IMR-90 (cell line): ENCODE results near the gene FBXO3. TPM values are rescaled to one million over a fixed set of nuclear protein-coding genes. Genes with fewer than 3 reads are reported as not detected.
A peak's percentile ranks its signal among the peaks of the same experiment; 100 is the strongest.

Source experiments
- ATAC-seq: fragments of 200-7000 bp; cut with Tn5 transposase; 2 replicates; pipeline ENCODE4 v1.9.1; 2020; ENCODE audit warnings: low read depth, mild to moderate bottlenecking, moderate library complexity
- BruUV-seq: library from RNA; stranded (reverse); fragments of 400-500 nt; replicated peaks from 2 replicates; lab custom pipeline; 2021; lab: Mats Ljungman, UMichigan
- CTCF ChIA-PET: fragments of 300-600 bp; formaldehyde crosslinking; extraction: SDS; loops from one replicate; lab custom pipeline; 2021; ENCODE audit warnings: antibody characterized with exemption; lab: Yijun Ruan, JAX
- POLR2A ChIA-PET: fragments of 300-600 bp; sonication (Branson Sonifier 250); formaldehyde crosslinking; loops from one replicate; lab custom pipeline; 2022; ENCODE audit warnings: antibody characterized with exemption; ENCODE audit not compliant: unreplicated experiment; lab: Charles Lee
- DNase-seq: peaks from one replicate; pipeline ENCODE4 v3.0.0; 2013
- H2AFZ ChIP-seq: replicated peaks from 2 replicates; pipeline ENCODE3; 2013; ENCODE audit warnings: low read length, mild to moderate bottlenecking; ENCODE audit not compliant: poor library complexity
- H2AK5ac ChIP-seq: 2 replicates; pipeline ENCODE4 v1.6.1; 2013; ENCODE audit warnings: low read depth, low read length, inconsistent platforms
- H2AK9ac ChIP-seq: replicated peaks from 2 replicates; pipeline ENCODE3; 2013; ENCODE audit warnings: mild to moderate bottlenecking, low read depth, low read length, moderate library complexity; ENCODE audit not compliant: poor library complexity
- H2BK120ac ChIP-seq: 2 replicates; pipeline ENCODE4 v1.6.1; 2013; ENCODE audit warnings: low read depth, low read length, inconsistent platforms
- H2BK15ac ChIP-seq: 3 replicates; pipeline ENCODE4 v1.6.1; 2013; ENCODE audit warnings: low read depth, low read length, inconsistent platforms
- H2BK20ac ChIP-seq: 2 replicates; pipeline ENCODE4 v1.6.1; 2013; ENCODE audit warnings: low read depth, mild to moderate bottlenecking, inconsistent platforms, low read length, moderate library complexity
- H2BK5ac ChIP-seq: 2 replicates; pipeline ENCODE4 v1.6.1; 2013; ENCODE audit warnings: mild to moderate bottlenecking, low read depth, low read length, inconsistent platforms; ENCODE audit not compliant: poor library complexity, severe bottlenecking
- H3K14ac ChIP-seq: replicated peaks from 2 replicates; pipeline ENCODE4 v1.6.1; 2013; ENCODE audit warnings: low read depth, low read length, inconsistent platforms
- H3K18ac ChIP-seq: 2 replicates; pipeline ENCODE4 v1.6.1; 2013; ENCODE audit warnings: low read depth, low read length, control low read depth
- H3K23ac ChIP-seq: 2 replicates; pipeline ENCODE4 v1.6.1; 2013; ENCODE audit warnings: low read depth, low read length, inconsistent platforms
- H3K27ac ChIP-seq: 2 replicates; pipeline ENCODE4 v1.5.1; 2013; ENCODE audit warnings: mild to moderate bottlenecking, control low read depth, low read length; ENCODE audit not compliant: insufficient read depth
- H3K27me3 ChIP-seq: 2 replicates; pipeline ENCODE4 v1.6.1; 2013; ENCODE audit warnings: low read length; ENCODE audit not compliant: control insufficient read depth, insufficient read depth
- H3K36me3 ChIP-seq: 2 replicates; pipeline ENCODE4 v1.6.1; 2013; ENCODE audit warnings: low read length, mixed read lengths; ENCODE audit not compliant: control insufficient read depth, insufficient read depth
- H3K4ac ChIP-seq: 2 replicates; pipeline ENCODE4 v1.6.1; 2013; ENCODE audit warnings: low read depth, low read length, inconsistent platforms
- H3K4me1 ChIP-seq: 2 replicates; pipeline ENCODE4 v1.6.1; 2013; ENCODE audit warnings: low read length, mixed read lengths; ENCODE audit not compliant: control insufficient read depth, insufficient read depth
- H3K4me2 ChIP-seq: 2 replicates; pipeline ENCODE4 v1.6.1; 2013; ENCODE audit warnings: low read depth, mild to moderate bottlenecking, control low read depth, low read length, moderate library complexity
- H3K4me3 ChIP-seq: 2 replicates; pipeline ENCODE4 v1.5.1; 2013; ENCODE audit warnings: low read depth, mild to moderate bottlenecking, control low read depth, low read length, moderate library complexity; ENCODE audit not compliant: insufficient read depth
- H3K56ac ChIP-seq: 2 replicates; pipeline ENCODE4 v1.6.1; 2013; ENCODE audit warnings: low read length, inconsistent platforms; ENCODE audit not compliant: insufficient read depth; ENCODE audit errors: extremely low read depth
- H3K79me1 ChIP-seq, 2 experiments: 2 replicates each; pipeline ENCODE4 v1.6.1; 2013; ENCODE audit warnings: low read length in 2 of 2, inconsistent platforms in 1 of 2, low read depth in 1 of 2
- H3K9ac ChIP-seq: 2 replicates; pipeline ENCODE4 v1.6.1; 2013; ENCODE audit warnings: low read depth, low read length, control low read depth
- H3K9me1 ChIP-seq: 2 replicates; pipeline ENCODE4 v1.6.1; 2013; ENCODE audit warnings: low read length, inconsistent platforms; ENCODE audit not compliant: insufficient read depth
- H3K9me3 ChIP-seq: 2 replicates; pipeline ENCODE4 v1.6.1; 2013; ENCODE audit warnings: low read length; ENCODE audit not compliant: control insufficient read depth, insufficient read depth
- H4K20me1 ChIP-seq: 2 replicates; pipeline ENCODE4 v1.6.1; 2013; ENCODE audit warnings: low read length, inconsistent platforms; ENCODE audit not compliant: insufficient read depth
- H4K5ac ChIP-seq: 2 replicates; pipeline ENCODE4 v1.6.1; 2013; ENCODE audit warnings: mild to moderate bottlenecking, low read depth, low read length, control low read depth
- H4K8ac ChIP-seq, 2 experiments: 2 replicates each; pipeline ENCODE4 v1.6.1; 2013; ENCODE audit warnings: low read depth in 2 of 2, low read length in 2 of 2, control low read depth in 1 of 2, inconsistent platforms in 1 of 2
- H4K91ac ChIP-seq: 2 replicates; pipeline ENCODE4 v1.6.1; 2013; ENCODE audit warnings: low read depth, low read length, inconsistent platforms; ENCODE audit not compliant: insufficient read depth
- BHLHE40 ChIP-seq: fragments of 150-350 bp; IDR thresholded peaks from 2 replicates; pipeline ENCODE4 v1.6.1; 2016; ENCODE audit warnings: mild to moderate bottlenecking, low read depth, low read length
- CEBPB ChIP-seq: IDR thresholded peaks from 2 replicates; pipeline ENCODE4 v1.6.1; 2012; ENCODE audit warnings: low read depth, low read length, improper control_type of control experiment
- CHD1 ChIP-seq: IDR thresholded peaks from 2 replicates; pipeline ENCODE4 v1.6.1; 2012; ENCODE audit warnings: low read depth, low read length, improper control_type of control experiment
- ELK1 ChIP-seq: fragments of 150-350 bp; IDR thresholded peaks from 2 replicates; pipeline ENCODE4 v1.6.1; 2016; ENCODE audit warnings: low read depth, mild to moderate bottlenecking, low read length, moderate library complexity, borderline replicate concordance
- FOS ChIP-seq: fragments of 150-350 bp; IDR thresholded peaks from 2 replicates; pipeline ENCODE4 v1.6.1; 2016; ENCODE audit warnings: low read depth, low read length
- MAFK ChIP-seq: IDR thresholded peaks from 2 replicates; pipeline ENCODE4 v1.6.1; 2012; ENCODE audit warnings: low read depth, low read length, improper control_type of control experiment
- MAZ ChIP-seq: IDR thresholded peaks from 2 replicates; pipeline ENCODE4 v1.6.1; 2012; ENCODE audit warnings: low read depth, mild to moderate bottlenecking, low read length, improper control_type of control experiment, moderate library complexity, borderline replicate concordance
- MXI1 ChIP-seq: IDR thresholded peaks from 2 replicates; pipeline ENCODE4 v1.6.1; 2012; ENCODE audit warnings: low read depth, mild to moderate bottlenecking, low read length, moderate library complexity, borderline replicate concordance
- NFE2L2 ChIP-seq: fragments of 150-350 bp; IDR thresholded peaks from 2 replicates; pipeline ENCODE4 v1.6.1; 2016; ENCODE audit warnings: low read depth, mild to moderate bottlenecking, low read length
- POLR2A ChIP-seq: IDR thresholded peaks from 2 replicates; pipeline ENCODE4 v1.6.1; 2012; ENCODE audit warnings: mild to moderate bottlenecking, low read depth, low read length
- RFX5 ChIP-seq: IDR thresholded peaks from 2 replicates; pipeline ENCODE4 v1.8.0; 2012; ENCODE audit warnings: low read depth, mild to moderate bottlenecking, low read length, moderate library complexity
- SMC3 ChIP-seq: fragments of 150-350 bp; IDR thresholded peaks from 2 replicates; pipeline ENCODE4 v1.6.1; 2016; ENCODE audit warnings: low read depth, mild to moderate bottlenecking, antibody characterized with exemption, low read length, moderate library complexity
- USF2 ChIP-seq: fragments of 150-350 bp; IDR thresholded peaks from 2 replicates; pipeline ENCODE4 v1.6.1; 2017; ENCODE audit warnings: mild to moderate bottlenecking, antibody characterized with exemption, low read length, low read depth
- WGBS, 2 experiments: methylation state at CpG; one replicate each; pipeline versions ENCODE4 v1.1.5 to v1.1.7; 2013; ENCODE audit warnings: missing lambda C conversion rate in 2 of 2; ENCODE audit not compliant: insufficient read length in 1 of 2; ENCODE audit errors: extremely low coverage in 2 of 2; 5-methylcytosine and 5-hydroxymethylcytosine counted together
- dilution Hi-C: fragments of 300-500 bp; cut with HindIII; formaldehyde crosslinking; loops from one replicate; pipeline ENCODE4 v1.14.3; 2018; ENCODE audit warnings: low sequenced_read_pairs; ENCODE audit not compliant: unreplicated experiment
- in situ Hi-C: fragments of 300-500 bp; cut with MboI; formaldehyde crosslinking; loops from 3 replicates; pipeline ENCODE4 v1.14.3; 2019; ENCODE audit warnings: low sequenced_read_pairs, inconsistent platforms, mixed read lengths
- intact Hi-C: fragments of 100-400 bp; cut with micrococcal nuclease; formaldehyde crosslinking; loops from 2 replicates; pipeline ENCODE4 v1.10.0; 2022
- polyA plus RNA-seq, 3 experiments: library from polyadenylated mRNA; depleted of rRNA; stranded (reverse); fragments of >200 nt; gene quantifications; 2 replicates each; pipeline ENCODE4 v1.2.3, GENCODE V29; 2012; ENCODE audit warnings: low replicate concordance in 1 of 3
- total RNA-seq: library from RNA; depleted of rRNA; stranded (reverse); fragments of >200 nt; gene quantifications from 2 replicates; pipeline ENCODE4 v1.2.3, GENCODE V29; 2012
- TF ChIP-seq, protein P1 (sequence below): conservative IDR thresholded peaks from 2 replicates; pipeline ENCODE4 v1.5.1; 2012; ENCODE audit warnings: mild to moderate bottlenecking, low read depth, low read length, improper control_type of control experiment

Gene FBXO3
- total and polyA plus RNA-seq, 2 of the 4 experiments (the other 2 are of a cell fraction), result 26.2 to 51.1 TPM

DNA sequence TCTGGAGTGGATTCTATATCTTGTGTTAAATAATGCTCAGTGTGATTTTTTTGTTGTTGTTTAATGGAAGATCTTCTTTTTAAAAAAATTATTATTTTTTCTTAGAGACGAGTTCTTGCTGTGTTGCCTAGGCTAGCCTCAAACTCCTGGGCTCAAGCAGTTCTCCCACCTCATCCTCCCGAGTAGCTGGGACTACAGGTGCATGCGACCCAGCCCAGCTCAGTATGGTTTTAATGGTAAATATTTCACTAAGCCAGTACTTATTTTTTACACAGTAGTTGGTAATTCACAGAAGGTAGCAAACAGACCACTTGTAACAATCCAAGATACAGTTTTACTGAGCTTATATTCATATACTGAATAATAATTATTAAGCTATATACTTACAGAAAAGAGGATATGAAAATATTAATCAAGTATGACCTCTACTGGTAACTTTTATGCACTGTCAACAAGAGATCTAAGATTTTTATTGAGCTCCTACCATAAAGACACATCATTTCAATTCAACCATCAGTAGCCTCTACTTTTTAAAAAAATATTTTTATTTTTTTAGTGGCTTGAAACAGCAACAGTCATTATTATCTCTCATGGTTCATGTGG is 32.0 kb downstream of the FBXO3 start:
- Histone ChIP-seq H3K9me3 (no peaks in the 10 kb centered on the region; the same call in 1 of the 2 replicates), H2AFZ (no peak overlapping the region), H3K23ac (no peak overlapping the region), H2BK20ac (no peak overlapping the region), H2AK5ac (no peak overlapping the region), H3K9me1 (peaks cover 7% of the 10 kb centered on the region), H3K27ac (no peak overlapping the region), H4K8ac (0 out of 4 replicates have a peak overlapping the region, but pooled peaks of 1 of the 2 experiments have one; percentile 19), H4K5ac (no peak overlapping the region), H3K14ac (no peak overlapping the region), H2BK5ac (no peak overlapping the region), H3K4ac (0 out of 2 replicates have a peak overlapping the region, but pooled peaks have one; percentile 36), H3K4me2 (no peak overlapping the region), H3K79me1 (peaks cover 6 to 29% of the 10 kb centered on the region in 2 experiments; a peak in 3 of 4 replicates), H2BK120ac (no peak overlapping the region), H4K20me1 (no peaks in the 10 kb centered on the region), H3K4me3 (no peak overlapping the region), H2BK15ac (no peak overlapping the region), H3K18ac (no peak overlapping the region), H3K4me1 (peaks cover 12% of the 10 kb centered on the region), H2AK9ac (no peak overlapping the region), H3K36me3 (peaks cover 1% of the 10 kb centered on the region; the same call in 1 of the 2 replicates), H4K91ac (no peak overlapping the region; the same call in 1 of the 2 replicates), H3K9ac (no peak overlapping the region), H3K56ac (no peak overlapping the region), H3K27me3 (no peaks in the 10 kb centered on the region)
- CTCF ChIA-PET, result interaction anchor here (0.7 to 1.3 kb wide), 10 partner anchors 8 to 381 kb away, joined by 3 to 12 read pairs (median 4); no protein-coding TSS in a partner anchor
- in situ Hi-C loops (loop anchor here (10.0 kb wide), 1 partner anchor 378 kb away; no protein-coding TSS in a partner anchor), dilution Hi-C loops (no loop called here), intact Hi-C loops (loop anchor here (2.0 kb wide), 1 partner anchor 200 kb away; no protein-coding TSS in a partner anchor)
- POLR2A ChIA-PET, result interaction anchor here (0.7 to 0.8 kb wide), 2 partner anchors 50 to 53 kb away, joined by 3 read pairs; no protein-coding TSS in a partner anchor
- peak; percentile 57 for ATAC-seq
- no peak for DNase-seq
- BruUV-seq, result no TSS peak
- no CpG with 5 or more reads among the region's 3 CpGs for WGBS, 2 experiments
- no peak for TF ChIP-seq RFX5
- TF ChIP-seq POLR2A, result no peak
- no peak for TF ChIP-seq MAFK
- no peak for TF ChIP-seq MAZ
- TF ChIP-seq ELK1, result no peak
- TF ChIP-seq BHLHE40, result no peak
- no peak for TF ChIP-seq FOS
- TF ChIP-seq NFE2L2, result no peak
- TF ChIP-seq CEBPB, result no peak
- no peak for TF ChIP-seq CHD1
- TF ChIP-seq USF2, result no peak
- TF ChIP-seq, protein P1, sequence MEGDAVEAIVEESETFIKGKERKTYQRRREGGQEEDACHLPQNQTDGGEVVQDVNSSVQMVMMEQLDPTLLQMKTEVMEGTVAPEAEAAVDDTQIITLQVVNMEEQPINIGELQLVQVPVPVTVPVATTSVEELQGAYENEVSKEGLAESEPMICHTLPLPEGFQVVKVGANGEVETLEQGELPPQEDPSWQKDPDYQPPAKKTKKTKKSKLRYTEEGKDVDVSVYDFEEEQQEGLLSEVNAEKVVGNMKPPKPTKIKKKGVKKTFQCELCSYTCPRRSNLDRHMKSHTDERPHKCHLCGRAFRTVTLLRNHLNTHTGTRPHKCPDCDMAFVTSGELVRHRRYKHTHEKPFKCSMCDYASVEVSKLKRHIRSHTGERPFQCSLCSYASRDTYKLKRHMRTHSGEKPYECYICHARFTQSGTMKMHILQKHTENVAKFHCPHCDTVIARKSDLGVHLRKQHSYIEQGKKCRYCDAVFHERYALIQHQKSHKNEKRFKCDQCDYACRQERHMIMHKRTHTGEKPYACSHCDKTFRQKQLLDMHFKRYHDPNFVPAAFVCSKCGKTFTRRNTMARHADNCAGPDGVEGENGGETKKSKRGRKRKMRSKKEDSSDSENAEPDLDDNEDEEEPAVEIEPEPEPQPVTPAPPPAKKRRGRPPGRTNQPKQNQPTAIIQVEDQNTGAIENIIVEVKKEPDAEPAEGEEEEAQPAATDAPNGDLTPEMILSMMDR, result peak; percentile 54
- TF ChIP-seq SMC3, result peak; percentile 41; the same call in 1 of the 2 replicates
- no peak for TF ChIP-seq MXI1
